ENCODE results near the gene KRT6A. TPM values are rescaled to one million over a fixed set of nuclear protein-coding genes. Genes with fewer than 3 reads are reported as not detected.

Gene KRT6A
- polyA plus RNA-seq, 1 donor (not counting 4 experiments of a cell fraction or from before 2014, with no cell fraction given): 12,338 TPM

DNA sequence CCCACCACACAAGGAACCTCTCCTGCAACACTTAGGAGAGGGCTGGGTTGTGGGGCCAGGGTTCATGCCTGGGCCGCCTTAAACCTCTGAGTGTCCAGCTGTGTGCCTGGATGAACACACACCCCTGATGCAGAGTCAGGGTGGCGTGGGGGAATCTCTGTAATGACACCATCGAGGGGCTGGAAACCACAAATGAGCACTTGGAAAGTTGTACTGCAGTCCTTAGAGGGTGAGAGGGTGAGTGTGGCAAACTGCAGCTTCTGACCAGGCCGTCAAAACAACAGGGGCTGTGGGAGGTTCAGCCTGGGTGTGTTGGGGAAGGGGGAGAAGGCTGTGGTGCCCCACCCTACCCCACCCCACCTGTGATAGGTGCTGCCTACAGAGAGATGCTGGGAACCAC, 39.6 kb upstream of the KRT6A start:
- Histone ChIP-seq H3K4me1 (ENCODE audit: control insufficient read depth, extremely low read depth, insufficient read depth, low read length) (peaks cover 5% of the 10 kb centered on the region), H3K4me3 (ENCODE audit: control insufficient read depth in 2 of 3, extremely low read depth in 1 of 3, insufficient read depth in 2 of 3, low read depth in 1 of 3, low read length in 3 of 3) (no peak overlapping the region), H4K20me1 (ENCODE audit: control insufficient read depth, extremely low read depth, insufficient read depth, low read length) (no peaks in the 10 kb centered on the region), H3K4me2 (ENCODE audit: control insufficient read depth, extremely low read depth, insufficient read depth, low read depth, low read length) (no peak overlapping the region), H3K9me3 (ENCODE audit: control insufficient read depth, low read depth, low read length) (no peaks in the 10 kb centered on the region), H3K79me2 (ENCODE audit: control insufficient read depth, insufficient read depth, low read length) (no peaks in the 10 kb centered on the region), H3K9ac (ENCODE audit: control insufficient read depth, extremely low read depth, insufficient read depth, low read length) (no peak overlapping the region), H3K36me3 (ENCODE audit: control insufficient read depth in 2 of 2, extremely low read depth in 1 of 2, insufficient read depth in 2 of 2, low read length in 2 of 2) (no peaks in the 10 kb centered on the region), H2AFZ (ENCODE audit: control insufficient read depth, low read length) (no peak overlapping the region), H3K27ac (ENCODE audit: control insufficient read depth, insufficient read depth, low read length) (no peak overlapping the region), H3K27me3 (ENCODE audit: control insufficient read depth, extremely low read depth, insufficient read depth, low read length) (no peaks in the 10 kb centered on the region), H3K9me1 (ENCODE audit: control insufficient read depth, extremely low read depth, insufficient read depth, low read length) (no peaks in the 10 kb centered on the region)
- TF ChIP-seq, protein P1, sequence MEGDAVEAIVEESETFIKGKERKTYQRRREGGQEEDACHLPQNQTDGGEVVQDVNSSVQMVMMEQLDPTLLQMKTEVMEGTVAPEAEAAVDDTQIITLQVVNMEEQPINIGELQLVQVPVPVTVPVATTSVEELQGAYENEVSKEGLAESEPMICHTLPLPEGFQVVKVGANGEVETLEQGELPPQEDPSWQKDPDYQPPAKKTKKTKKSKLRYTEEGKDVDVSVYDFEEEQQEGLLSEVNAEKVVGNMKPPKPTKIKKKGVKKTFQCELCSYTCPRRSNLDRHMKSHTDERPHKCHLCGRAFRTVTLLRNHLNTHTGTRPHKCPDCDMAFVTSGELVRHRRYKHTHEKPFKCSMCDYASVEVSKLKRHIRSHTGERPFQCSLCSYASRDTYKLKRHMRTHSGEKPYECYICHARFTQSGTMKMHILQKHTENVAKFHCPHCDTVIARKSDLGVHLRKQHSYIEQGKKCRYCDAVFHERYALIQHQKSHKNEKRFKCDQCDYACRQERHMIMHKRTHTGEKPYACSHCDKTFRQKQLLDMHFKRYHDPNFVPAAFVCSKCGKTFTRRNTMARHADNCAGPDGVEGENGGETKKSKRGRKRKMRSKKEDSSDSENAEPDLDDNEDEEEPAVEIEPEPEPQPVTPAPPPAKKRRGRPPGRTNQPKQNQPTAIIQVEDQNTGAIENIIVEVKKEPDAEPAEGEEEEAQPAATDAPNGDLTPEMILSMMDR (optimal IDR thresholded peaks at IDR 0.05 in 1 of 3, IDR thresholded peaks at IDR 0.05 in 1 of 3, conservative IDR thresholded peaks at IDR 0.05 in 1 of 3; ENCODE audit: extremely low read depth in 1 of 3, insufficient read depth in 2 of 3, low read length in 3 of 3): no peak
- no peak for TF ChIP-seq EZH2 (IDR thresholded peaks at IDR 0.05; ENCODE audit: low read length)
- dilution Hi-C loops (cut with MboI; ENCODE audit: extremely low pct_ligation_motif_present, low sequenced_read_pairs): no loop called here
- DNase-seq (ENCODE audit: low read depth, low spot score): no peak
- FAIRE-seq: no peak

DNA sequence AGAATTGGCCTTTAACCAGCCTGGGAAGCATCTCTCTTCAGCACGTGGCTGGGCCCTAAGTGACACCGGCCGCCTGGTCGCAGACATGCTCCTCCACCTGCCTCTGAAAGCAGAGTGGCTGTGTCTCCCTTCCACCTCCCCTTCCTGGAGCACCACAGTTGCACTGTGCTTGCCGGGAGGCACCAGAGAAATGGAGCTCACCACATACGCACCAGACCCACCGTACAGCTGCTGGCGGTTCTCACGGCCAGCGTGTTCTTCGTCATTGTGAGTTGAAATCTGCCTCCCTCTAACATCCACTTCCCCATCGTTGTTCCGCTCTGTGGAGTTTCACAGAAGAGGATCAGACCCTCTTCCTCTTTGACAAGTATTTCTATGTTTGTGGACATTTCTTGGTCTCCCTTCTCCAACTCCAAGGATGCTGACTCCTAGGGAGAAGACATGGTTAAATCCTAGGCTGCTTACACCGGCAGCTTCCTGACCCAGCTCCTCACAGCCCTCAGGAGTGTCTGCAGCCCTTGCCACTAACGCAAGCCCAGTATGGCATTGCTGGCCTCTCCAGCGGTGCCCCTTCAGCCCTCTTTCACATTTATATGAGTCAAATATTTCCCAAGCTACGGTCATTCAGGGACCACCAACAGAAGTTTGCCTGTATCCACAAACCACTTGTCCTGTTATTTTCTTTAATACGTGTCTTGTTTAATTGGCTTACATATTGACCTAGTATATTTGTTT, 38.7 kb upstream of the KRT6A start:
- H3K9me3 ChIP-seq (ENCODE audit: control insufficient read depth, low read depth, low read length): no peaks in the 10 kb centered on the region
- H3K9ac ChIP-seq (ENCODE audit: control insufficient read depth, extremely low read depth, insufficient read depth, low read length): no peak overlapping the region
- dilution Hi-C loops (cut with MboI; ENCODE audit: extremely low pct_ligation_motif_present, low sequenced_read_pairs): no loop called here
- H3K4me2 ChIP-seq (ENCODE audit: control insufficient read depth, extremely low read depth, insufficient read depth, low read depth, low read length): no peak overlapping the region
- FAIRE-seq (no peak), DNase-seq (ENCODE audit: low read depth, low spot score) (no peak)
- no peaks in the 10 kb centered on the region for H4K20me1 ChIP-seq (ENCODE audit: control insufficient read depth, extremely low read depth, insufficient read depth, low read length)
- no peaks in the 10 kb centered on the region for H3K36me3 ChIP-seq (ENCODE audit: control insufficient read depth in 2 of 2, extremely low read depth in 1 of 2, insufficient read depth in 2 of 2, low read length in 2 of 2)
- H3K9me1 ChIP-seq (ENCODE audit: control insufficient read depth, extremely low read depth, insufficient read depth, low read length): no peaks in the 10 kb centered on the region
- H2AFZ ChIP-seq (ENCODE audit: control insufficient read depth, low read length): no peak overlapping the region
- H3K4me1 ChIP-seq (ENCODE audit: control insufficient read depth, extremely low read depth, insufficient read depth, low read length): peaks cover 2% of the 10 kb centered on the region
- TF ChIP-seq EZH2 (IDR thresholded peaks at IDR 0.05; ENCODE audit: low read length): no peak
- H3K4me3 ChIP-seq (ENCODE audit: control insufficient read depth in 2 of 3, extremely low read depth in 1 of 3, insufficient read depth in 2 of 3, low read depth in 1 of 3, low read length in 3 of 3): no peak overlapping the region
- no peak overlapping the region for H3K27ac ChIP-seq (ENCODE audit: control insufficient read depth, insufficient read depth, low read length)
- no peaks in the 10 kb centered on the region for H3K79me2 ChIP-seq (ENCODE audit: control insufficient read depth, insufficient read depth, low read length)
- H3K27me3 ChIP-seq (ENCODE audit: control insufficient read depth, extremely low read depth, insufficient read depth, low read length): no peaks in the 10 kb centered on the region

DNA sequence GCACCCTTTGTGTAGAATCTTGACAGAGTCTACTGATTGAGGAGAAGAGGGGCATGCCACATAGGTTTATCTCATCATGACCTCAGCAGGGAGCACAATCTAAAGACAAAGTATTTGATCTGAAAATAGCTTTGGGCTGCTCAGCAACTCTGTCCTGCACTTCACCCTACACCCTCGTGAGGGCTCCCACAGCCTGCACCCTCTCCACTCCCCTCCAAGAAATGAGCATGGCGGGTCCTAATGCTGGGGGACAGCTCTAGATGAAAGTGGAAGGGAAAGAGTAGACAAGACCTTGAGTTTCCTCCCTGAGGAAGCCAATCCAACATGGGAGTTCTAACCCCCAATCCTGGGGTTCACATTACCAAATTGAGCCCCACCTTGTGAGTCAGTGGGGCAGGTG, 37.8 kb upstream of the KRT6A start:
- Histone ChIP-seq H3K4me1 (ENCODE audit: control insufficient read depth, extremely low read depth, insufficient read depth, low read length) (peaks cover 10% of the 10 kb centered on the region), H4K20me1 (ENCODE audit: control insufficient read depth, extremely low read depth, insufficient read depth, low read length) (no peaks in the 10 kb centered on the region), H3K9me3 (ENCODE audit: control insufficient read depth, low read depth, low read length) (no peaks in the 10 kb centered on the region), H3K27ac (ENCODE audit: control insufficient read depth, insufficient read depth, low read length) (no peak overlapping the region), H3K27me3 (ENCODE audit: control insufficient read depth, extremely low read depth, insufficient read depth, low read length) (no peaks in the 10 kb centered on the region), H2AFZ (ENCODE audit: control insufficient read depth, low read length) (no peak overlapping the region), H3K9ac (ENCODE audit: control insufficient read depth, extremely low read depth, insufficient read depth, low read length) (no peak overlapping the region), H3K4me2 (ENCODE audit: control insufficient read depth, extremely low read depth, insufficient read depth, low read depth, low read length) (no peak overlapping the region), H3K79me2 (ENCODE audit: control insufficient read depth, insufficient read depth, low read length) (no peaks in the 10 kb centered on the region), H3K4me3 (ENCODE audit: control insufficient read depth in 2 of 3, extremely low read depth in 1 of 3, insufficient read depth in 2 of 3, low read depth in 1 of 3, low read length in 3 of 3) (no peak overlapping the region), H3K9me1 (ENCODE audit: control insufficient read depth, extremely low read depth, insufficient read depth, low read length) (no peaks in the 10 kb centered on the region), H3K36me3 (ENCODE audit: control insufficient read depth in 2 of 2, extremely low read depth in 1 of 2, insufficient read depth in 2 of 2, low read length in 2 of 2) (no peaks in the 10 kb centered on the region)
- FAIRE-seq: no peak
- TF ChIP-seq, protein P1 (optimal IDR thresholded peaks at IDR 0.05 in 1 of 3, IDR thresholded peaks at IDR 0.05 in 1 of 3, conservative IDR thresholded peaks at IDR 0.05 in 1 of 3; ENCODE audit: extremely low read depth in 1 of 3, insufficient read depth in 2 of 3, low read length in 3 of 3): no peak
- no peak for TF ChIP-seq EZH2 (IDR thresholded peaks at IDR 0.05; ENCODE audit: low read length)
- dilution Hi-C loops (cut with MboI; ENCODE audit: extremely low pct_ligation_motif_present, low sequenced_read_pairs): no loop called here
- no peak for DNase-seq (ENCODE audit: low read depth, low spot score)

All from keratinocyte (primary cell).